GM18861 (cell line): ENCODE measurements around the gene IFITM2.
"Not testable (repeated sequence)": the region's sequence is repeated elsewhere in the genome, so short reads cannot be mapped to it uniquely, and the experiment has no call there.

Source experiments
- ATAC-seq: cut with Tn5 transposase; IDR thresholded peaks from one replicate; pipeline ENCODE4 v1.9.1; 2021; ENCODE audit not compliant: unreplicated experiment

The IFITM2 gene

DNA sequence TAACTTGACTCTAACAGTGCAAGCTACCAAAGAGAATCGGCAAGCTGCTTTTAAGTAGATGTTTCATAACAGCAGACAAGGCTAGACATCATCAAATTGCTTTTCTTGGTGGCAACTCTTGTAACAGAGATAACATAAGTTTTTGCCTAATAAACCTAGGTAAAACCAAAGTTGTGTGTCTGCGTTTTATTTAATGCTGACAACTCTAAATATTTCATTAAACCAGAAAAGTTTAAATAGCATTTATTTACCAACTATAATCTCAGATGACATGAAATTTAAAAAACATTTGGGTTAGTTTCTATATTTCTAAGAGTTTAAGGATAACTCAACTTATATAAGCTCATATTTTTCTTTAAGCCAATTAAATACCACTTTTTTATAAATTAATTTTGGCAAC lies 32.3 kb downstream of the IFITM2 start:
- no peak for ATAC-seq

DNA sequence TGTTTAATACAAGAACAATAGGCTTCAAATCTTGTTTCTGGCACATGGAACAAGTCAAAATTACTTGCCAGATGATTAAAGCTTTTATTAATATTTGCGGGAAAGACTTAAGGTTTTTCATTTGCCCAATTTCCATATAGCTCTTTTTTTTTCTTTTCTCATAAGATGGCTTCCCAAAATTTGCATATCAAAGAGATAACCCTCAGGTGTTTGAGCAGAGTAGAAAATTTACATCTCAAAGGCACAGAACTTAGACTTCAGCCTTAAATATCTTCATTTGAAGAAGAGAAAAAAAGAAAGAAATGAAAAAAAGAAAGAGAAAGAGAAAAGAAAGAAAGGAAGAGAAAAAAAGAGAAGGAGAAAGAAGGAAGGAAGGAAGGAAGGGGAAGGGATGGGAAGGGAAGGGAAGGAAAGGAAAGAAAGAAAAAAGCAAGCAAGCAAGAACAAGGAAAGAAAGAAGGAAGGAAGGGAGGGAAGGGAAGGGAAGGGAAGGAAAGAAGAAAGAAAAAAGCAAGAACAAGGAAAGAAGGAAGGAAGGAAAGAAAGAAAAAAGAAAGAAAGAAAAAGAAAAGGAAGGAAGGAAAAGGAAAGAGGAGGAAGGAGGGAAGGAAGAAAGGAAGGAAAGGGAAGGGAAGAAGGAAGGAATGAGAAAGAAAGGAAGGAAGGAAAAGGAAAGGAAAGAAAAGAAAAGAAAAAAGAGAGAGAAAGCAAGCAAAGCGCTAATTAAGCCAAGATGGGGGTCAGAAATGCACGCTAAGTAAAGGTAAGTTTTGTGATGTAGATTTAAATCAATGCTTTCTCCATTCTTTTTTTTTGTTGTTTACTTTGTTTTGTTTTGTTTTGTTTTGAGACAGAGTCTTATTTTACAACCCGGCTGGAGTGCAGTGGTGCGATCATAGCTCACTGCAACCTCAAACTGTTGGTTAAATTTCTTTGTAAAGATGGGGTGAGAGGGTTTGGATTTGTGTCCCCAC lies 33.2 kb downstream of the IFITM2 start:
- no peak for ATAC-seq

DNA sequence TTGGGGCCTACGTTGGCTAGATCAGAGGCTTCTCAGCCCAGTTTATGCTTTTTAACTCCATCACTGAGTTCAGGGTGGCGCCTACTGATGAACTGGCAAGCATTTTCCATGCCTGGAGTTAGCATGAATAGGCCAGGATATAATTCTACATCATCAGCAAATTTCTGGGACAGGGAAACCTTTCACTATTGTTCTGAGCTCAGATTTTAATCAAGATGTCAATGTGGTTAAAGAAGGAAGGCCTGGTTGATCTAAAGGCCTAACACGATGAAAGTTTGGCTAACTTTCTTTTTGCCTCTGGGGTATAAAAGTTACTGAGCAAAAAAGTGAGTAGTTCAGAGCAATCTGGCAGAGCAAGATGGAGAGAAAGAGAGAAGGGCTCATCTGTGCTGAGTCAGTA lies 34.7 kb downstream of the IFITM2 start:
- no peak for ATAC-seq

DNA sequence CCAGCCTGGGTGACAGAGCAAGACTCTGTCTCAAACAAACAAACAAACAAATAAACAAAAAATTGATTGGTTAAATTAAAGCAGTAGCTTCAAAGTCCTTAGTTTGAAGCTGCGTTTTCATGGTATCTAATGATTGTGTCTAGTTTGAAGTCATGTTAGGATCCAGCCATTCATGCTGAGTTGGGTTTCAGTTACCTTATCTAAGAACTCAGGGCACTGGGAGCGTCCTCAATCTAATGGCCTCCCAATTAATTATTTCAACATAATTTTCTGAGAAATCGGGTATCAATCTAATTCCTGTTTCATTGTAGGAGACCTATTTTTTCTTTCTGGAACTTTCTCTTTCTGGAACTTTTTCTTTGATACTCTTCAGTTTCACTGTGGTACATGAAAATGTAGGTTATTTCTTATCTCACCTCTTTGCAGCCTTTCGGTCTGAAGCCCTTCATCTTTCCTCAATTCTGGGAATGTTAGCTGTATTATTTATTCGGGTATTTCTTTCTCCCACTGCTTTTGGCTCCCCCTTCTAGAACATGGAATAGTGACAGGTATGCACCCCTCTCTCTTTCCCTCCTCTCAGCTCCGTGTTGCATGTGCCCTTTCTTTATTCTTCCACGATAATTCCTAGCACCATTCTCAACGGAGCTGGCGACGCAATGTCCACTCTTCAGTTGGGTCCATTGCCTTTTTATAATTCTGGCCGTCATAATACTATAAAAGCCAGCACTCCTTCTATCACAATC lies 37.4 kb downstream of the IFITM2 start:
- ATAC-seq: no peak

DNA sequence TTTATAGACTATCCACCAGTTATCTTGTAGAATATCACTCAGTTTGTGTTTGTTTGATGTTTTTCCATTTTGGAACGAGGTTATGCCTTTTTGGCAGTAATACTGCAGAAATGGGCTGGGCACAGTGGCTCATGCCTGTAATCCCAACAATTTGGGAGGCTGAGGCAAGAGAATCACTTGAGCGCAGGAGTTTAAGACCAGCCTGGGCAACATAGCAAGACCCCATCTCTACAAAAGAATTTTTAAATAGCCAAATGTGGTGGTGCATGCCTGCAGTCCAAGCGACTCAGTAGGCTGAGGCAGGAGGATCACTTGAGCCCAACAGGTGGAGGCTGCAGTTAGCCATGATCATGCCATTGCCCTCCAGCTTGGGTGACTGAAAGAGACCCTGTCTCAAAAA lies 38.9 kb downstream of the IFITM2 start:
- no peak for ATAC-seq

DNA sequence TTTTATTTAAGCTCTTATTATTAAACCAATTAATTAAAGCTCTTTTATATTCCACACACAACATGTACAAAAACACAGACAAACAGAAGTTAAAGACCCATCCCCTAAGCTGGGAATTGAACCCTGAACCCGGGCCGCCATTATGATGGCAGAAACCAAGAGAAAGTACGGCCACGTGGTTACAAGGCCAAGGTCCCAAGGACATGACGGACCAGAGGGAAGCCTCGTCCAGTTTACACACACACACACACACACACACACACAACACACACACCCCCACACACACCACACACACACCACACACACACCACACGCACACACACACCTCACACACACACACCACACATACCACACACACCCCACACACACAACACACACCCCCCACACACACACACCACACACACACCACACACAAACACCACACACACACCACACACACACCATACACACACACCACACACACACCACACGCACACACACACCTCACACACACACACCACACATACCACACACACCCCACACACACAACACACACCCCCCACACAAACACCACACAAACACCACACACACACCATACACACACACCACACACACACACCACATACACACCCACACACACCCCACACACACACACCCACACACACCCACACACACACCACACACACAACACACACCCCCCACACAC lies 41.8 kb downstream of the IFITM2 start:
- not testable (repeated sequence) for ATAC-seq

DNA sequence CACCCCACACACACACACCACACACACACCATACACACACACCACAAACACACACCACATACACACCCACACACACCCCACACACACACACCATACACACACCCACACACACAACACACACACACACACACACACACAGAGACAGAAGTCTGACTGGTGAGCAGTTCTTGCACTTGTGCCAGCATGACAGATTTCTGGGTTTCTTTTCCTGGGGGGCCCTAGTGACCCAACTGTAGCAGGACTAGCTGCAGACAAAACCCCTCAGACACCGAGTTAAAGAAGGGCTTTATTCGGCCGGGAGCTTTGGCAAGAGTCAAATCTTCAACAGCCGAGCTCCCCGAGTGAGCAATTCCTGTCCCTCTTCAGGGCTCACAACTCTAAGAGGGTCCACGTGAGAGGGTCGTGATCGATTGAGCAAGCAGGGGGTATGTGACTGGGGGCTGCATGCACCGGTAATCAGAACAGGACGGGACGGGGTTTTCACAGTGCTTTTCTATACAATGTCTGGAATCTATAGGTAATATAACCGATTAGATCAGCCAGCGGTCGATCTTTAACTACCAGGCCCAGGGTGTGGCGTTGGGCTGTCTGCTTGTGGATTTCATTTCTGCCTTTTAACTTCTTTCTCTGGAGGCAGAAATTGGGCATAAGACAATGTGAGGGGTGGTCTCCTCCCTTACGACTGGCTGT lies 42.6 kb downstream of the IFITM2 start:
- ATAC-seq: not testable (repeated sequence)

DNA sequence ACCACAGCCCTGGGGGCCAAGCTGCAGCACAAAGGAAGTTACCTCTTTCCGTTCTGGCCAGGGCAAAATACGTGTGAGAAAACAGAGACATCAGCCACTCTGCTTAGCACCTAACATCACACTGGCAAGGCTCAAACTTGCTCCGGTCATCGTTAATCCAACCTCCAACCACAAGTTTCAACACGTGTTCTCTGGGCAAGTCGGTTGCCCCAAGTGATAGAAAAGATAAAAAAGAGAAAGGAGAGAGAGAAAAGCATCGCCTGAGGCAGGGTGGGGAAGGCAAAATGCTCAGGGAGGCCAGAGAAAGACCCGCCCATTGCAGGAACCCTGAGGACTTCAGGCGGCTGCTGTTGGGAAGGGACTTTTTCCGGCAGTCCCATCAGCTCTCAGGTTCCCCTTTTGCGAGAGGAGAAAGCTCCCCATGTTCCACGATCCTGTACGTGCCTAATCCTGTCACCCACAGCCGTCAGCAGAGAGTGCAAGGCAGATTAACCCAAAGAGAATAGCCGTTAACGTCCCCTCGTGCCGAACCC lies 43.2 kb downstream of the IFITM2 start:
- no peak for ATAC-seq

DNA sequence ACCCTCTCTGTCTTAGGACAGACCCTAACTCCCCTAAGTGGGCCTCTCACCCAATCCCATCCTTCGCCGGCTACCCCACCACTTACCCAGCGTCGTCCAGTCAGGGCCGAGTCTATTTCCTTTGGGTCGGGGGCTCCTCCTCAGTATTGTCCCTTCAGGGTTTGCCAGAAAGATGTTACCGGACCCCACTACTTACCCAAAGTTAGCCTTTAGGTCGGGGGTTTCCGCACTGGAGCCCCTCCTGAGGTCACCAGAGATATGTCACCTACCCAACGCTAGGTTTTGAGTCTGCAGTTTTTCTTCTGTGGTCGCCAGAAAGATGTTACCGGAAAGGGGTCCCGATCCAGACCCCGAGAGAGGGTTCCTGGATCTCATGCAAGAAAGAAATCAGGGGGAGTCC lies 43.8 kb downstream of the IFITM2 start:
- ATAC-seq: no peak

DNA sequence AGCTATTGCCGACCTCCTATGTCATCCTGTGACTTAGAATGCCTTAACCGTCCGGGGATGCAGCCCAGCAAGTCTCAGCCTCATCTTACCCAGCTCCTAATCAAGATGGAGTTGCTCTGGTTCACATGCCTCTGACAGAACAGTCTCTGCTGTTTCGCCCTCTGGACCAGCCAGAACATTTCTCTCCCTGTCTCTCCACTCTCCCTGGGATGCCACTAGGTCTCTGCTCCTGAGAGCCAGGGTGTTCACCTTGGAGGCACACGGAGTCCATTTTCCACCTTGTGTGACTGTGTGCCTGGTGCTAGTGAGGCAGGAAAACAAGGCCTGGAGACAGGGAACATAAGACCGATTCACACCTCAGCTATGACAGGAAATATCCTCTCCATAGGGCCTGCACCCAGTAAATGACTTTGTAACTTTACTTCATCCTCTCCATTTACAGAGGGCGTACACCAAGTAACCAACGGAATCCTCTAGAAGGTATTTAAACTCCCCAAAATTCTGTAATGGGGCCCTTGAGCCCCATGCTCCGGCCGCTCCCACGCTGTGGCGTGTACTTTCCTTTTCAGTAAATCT lies 44.9 kb downstream of the IFITM2 start:
- ATAC-seq: no peak

DNA sequence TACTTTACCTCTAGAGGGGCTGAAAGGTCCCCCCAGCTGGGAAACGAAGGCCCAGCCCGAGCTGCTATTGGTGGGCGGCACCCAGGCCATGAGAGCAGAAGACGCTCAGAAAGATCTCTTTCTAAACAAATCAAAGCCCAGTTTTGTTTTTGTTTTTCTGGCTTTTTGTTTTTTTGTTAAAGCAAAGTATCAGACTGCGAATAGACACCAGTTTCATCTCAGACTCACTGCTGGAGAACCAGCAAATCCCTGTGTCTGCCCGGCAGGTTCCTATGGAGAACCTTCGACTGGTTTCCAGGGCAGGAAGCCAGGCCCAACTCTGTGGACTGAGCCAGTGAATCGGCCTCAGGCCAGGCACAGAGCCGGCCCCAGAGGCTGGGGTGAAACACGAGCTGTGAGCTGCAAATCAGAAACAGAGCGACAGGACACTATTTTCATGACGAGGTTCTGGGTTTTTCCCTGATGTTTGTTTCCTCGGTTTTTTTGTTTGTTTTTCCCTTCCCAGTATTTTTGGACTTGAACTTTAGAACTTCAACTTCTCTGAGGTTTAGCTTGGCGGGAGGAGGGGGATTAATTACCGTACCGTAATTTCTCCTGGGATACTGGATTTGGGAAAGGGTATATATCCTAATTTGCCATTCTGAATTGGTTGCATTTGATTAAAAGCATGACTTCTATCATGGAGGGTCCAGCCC lies 45.7 kb downstream of the IFITM2 start:
- no peak for ATAC-seq

DNA sequence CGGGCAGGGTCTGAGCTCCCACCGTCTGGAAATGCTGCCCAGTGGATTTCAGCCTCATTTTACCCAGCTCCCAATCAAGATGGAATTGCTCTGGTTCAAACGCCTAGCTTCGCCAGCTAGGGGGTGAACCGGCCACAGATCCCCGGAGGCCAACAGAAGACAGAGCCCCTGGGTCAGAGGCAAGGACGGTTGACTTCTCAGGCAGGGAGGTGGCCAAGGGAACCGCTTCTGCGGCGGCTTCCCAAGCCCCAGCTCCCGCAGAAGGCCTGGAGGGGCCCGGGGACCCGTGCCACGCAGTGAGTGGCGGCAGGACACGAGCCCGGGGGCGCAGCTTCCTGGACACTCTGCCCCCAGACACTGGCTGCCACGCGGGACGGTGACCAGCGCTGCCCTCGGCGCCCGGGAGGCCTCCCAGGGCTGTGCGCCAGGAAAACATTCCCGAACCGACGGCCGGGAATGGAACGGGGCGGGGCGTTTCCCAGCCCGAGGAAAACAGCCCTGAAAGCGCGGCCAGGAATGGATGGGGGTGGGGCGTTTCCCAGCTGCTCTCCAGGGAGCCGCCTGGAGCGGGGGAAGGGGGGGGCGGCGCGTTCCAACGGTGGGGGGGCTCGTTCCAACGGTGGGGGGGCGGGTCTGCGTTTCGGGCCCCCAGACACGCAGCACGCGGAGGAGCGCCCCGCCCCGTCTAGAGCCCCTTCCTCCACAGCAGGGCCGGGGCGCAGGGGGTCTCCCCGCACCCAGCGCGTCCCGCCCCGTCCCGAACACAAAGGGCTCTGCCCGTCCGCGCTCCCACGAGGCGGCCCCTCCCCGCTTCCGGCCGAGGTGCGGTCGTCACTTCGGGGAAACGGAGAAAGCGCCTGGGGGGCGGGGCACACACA lies 48.2 kb downstream of the IFITM2 start:
- no peak for ATAC-seq

DNA sequence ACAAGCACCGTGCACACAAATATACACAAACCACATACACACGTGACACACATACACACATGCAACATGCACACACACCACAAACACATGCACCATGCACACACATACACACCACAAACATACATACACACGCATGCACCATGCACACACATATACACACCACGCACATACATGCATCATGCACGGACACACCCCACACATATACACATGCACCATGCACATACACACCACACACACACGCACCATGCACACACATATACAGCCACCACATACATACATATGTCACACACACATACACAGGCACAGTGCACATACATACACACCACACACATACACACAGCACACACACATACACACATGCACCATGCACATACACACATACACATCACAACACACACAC lies 49.0 kb downstream of the IFITM2 start:
- ATAC-seq: no peak

DNA sequence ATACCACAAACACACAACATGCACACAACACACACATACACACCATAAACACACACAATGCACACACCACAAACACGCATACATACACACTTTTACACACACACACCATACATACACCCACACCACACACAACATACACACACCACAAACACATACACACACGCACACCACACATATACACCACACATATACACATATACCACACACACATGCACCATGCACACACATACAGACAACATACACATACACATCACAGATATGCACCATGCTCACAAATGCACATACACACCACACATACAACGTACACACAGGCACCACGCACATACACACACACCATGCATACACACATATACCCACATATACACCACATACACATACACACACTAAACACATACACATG lies 50.0 kb downstream of the IFITM2 start:
- no peak for ATAC-seq

DNA sequence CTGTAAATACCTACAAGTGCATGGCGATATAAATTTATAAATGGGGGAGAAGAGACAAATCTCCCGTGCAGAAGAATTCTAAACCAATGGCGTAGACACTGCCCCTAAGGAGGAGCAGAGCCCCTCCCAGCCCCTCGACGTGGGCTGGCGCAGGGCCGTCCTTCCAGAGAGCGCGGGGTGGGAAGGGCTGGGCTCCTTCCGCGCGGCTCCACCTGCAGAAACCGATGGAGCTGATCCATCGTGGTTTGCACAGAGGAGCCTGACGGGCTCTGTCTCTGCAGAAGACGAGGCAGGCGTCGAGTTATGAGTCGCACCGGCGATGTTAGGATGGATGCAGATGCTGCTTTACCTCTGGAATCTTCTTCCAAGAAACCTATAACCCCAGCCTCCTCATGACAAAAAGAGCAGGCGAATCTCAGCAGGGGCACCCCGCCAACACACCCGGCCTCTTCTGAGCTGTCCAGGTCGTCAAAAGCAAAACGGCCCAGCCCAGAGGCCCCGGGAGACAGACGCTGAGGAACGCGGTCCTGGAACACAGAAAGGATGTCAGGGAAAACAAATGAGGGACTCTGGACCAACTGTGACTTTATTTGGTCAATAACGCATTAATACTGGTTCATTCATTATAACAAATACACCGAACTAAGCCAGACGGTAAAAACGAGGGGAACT lies 50.6 kb downstream of the IFITM2 start:
- no peak for ATAC-seq
